Esophagus muscularis mucosa (tissue), 4 donors: ENCODE data around the gene SLC29A3. TPM values are rescaled to one million over a fixed set of nuclear protein-coding genes. Genes with fewer than 3 reads are reported as not detected.

Source experiments
- DNase-seq: peaks from one replicate; pipeline ENCODE4 v3.0.0-alpha.2; 2017; ENCODE audit errors: extremely low spot score
- H3K27ac ChIP-seq, 4 donors: fragments of 200-600 bp; sonication (generic); replicated peaks in 1 of 4; 1 replicate in 3 of 4; 2 replicates in 1 of 4; pipeline ENCODE4 v1.5.1; 2016 to 2019; ENCODE audit warnings: mild to moderate bottlenecking in 1 of 4
- H3K27me3 ChIP-seq, 4 donors: fragments of 200-600 bp; sonication (generic); one replicate each; pipeline versions ENCODE4 v1.5.1 to v1.6.0; 2016 to 2019
- H3K36me3 ChIP-seq, 4 donors: fragments of 200-600 bp; sonication (generic); one replicate each; pipeline ENCODE4 v1.5.1; 2016 to 2019
- H3K4me1 ChIP-seq, 4 donors: fragments of 200-600 bp; sonication (generic); one replicate each; pipeline ENCODE4 v1.5.1; 2016 to 2019
- H3K4me3 ChIP-seq, 4 donors: fragments of 200-600 bp; sonication (generic); 1 replicate in 2 of 4; 2 replicates in 2 of 4; pipeline ENCODE4 v1.5.1; 2016 to 2019; ENCODE audit warnings: mild to moderate bottlenecking in 4 of 4, moderate library complexity in 1 of 4
- H3K9me3 ChIP-seq, 4 donors: fragments of 200-600 bp; sonication (generic); 1 replicate in 3 of 4; 2 replicates in 1 of 4; pipeline ENCODE4 v1.5.1; 2016 to 2019
- CTCF ChIP-seq, 3 experiments: fragments of 200-600 bp in 2 of 3; fragments of 450-650 bp in 1 of 3; sonication (generic) in 2 of 3; IDR thresholded peaks; one replicate each; pipeline ENCODE4 v1.5.1; 2017 to 2019; ENCODE audit warnings: antibody characterized with exemption in 3 of 3, mild to moderate bottlenecking in 2 of 3, moderate library complexity in 1 of 3
- EP300 ChIP-seq: sonication (generic); formaldehyde crosslinking; IDR thresholded peaks from one replicate; pipeline ENCODE4 v1.6.1; 2017; ENCODE audit warnings: antibody characterized with exemption
- POLR2A ChIP-seq: fragments of 450-650 bp; IDR thresholded peaks from one replicate; pipeline ENCODE4 v1.6.1; 2017; ENCODE audit warnings: antibody characterized with exemption, moderate library complexity, mild to moderate bottlenecking, low read depth
- POLR2AphosphoS5 ChIP-seq, 2 donors: sonication (generic); formaldehyde crosslinking; IDR thresholded peaks; one replicate each; pipeline ENCODE4 v1.6.1; 2017; ENCODE audit warnings: antibody characterized with exemption in 2 of 2
- WGBS: methylation state at CpG from one replicate; pipeline ENCODE4 v1.1.5; 2018; 5-methylcytosine and 5-hydroxymethylcytosine counted together
- intact Hi-C: fragments of 100-400 bp; cut with DNase I; formaldehyde crosslinking; loops from one replicate; pipeline ENCODE4 v1.15.1; 2023
- total RNA-seq, 4 donors: library from RNA; depleted of rRNA; stranded (reverse); fragments of >200 nt; gene quantifications; one replicate each; pipeline versions ENCODE4 v1.1.0 to v1.2.1, GENCODE V29; 2016

SLC29A3 gene
- total RNA-seq, 4 donors from 2014 or later = 4.0 to 6.9 (median 5.0) TPM

GRCh38 chr10:71316056-71316785 is 2.8 kb upstream of the SLC29A3 start:
- H3K27ac ChIP-seq = no peak overlapping the region

GRCh38 chr10:71316786-71317160 is 2.3 kb upstream of the SLC29A3 start:
- no peak overlapping the region for H3K27ac ChIP-seq
- 88% methylated on average over 6 of the region's 6 CpGs for WGBS
- H3K4me1 ChIP-seq = peaks cover 25 to 48% (median 42%) of the 10 kb centered on the region in 4 donors
- H3K9me3 ChIP-seq = no peaks in the 10 kb centered on the region
- no peak overlapping the region for H3K4me3 ChIP-seq
- DNase-seq = no peak
- no peaks in the 10 kb centered on the region for H3K27me3 ChIP-seq
- intact Hi-C loops = loop anchor here (5.0 to 10.0 kb wide), 4 partner anchors 81 to 578 kb away; partner anchors contain the start of gene CDH23
- TF ChIP-seq CTCF (IDR thresholded peaks at IDR 0.05) (no peak), POLR2AphosphoS5 (IDR thresholded peaks at IDR 0.05) (no peak), EP300 (no peak), POLR2A (no peak)
- no peaks in the 10 kb centered on the region for H3K36me3 ChIP-seq

More at GRCh38 chr10:71316056-71316785, 2.8 kb upstream of the SLC29A3 start:
- Histone ChIP-seq H3K27me3 (no peaks in the 10 kb centered on the region), H3K4me3 (no peak overlapping the region), H3K9me3 (no peaks in the 10 kb centered on the region), H3K36me3 (no peaks in the 10 kb centered on the region), H3K4me1 (peaks cover 25 to 48% (median 42%) of the 10 kb centered on the region in 4 donors)
- WGBS = 85% methylated on average over 3 of the region's 3 CpGs
- intact Hi-C loops = loop anchor here (5.0 to 10.0 kb wide), 4 partner anchors 81 to 579 kb away; partner anchors contain the start of gene CDH23
- TF ChIP-seq POLR2A = no peak
- no peak for TF ChIP-seq EP300
- TF ChIP-seq POLR2AphosphoS5 (IDR thresholded peaks at IDR 0.05) = no peak
- TF ChIP-seq CTCF (IDR thresholded peaks at IDR 0.05) = no peak
- DNase-seq = no peak

- H3K27ac ChIP-seq = no peak overlapping the region
- no peaks in the 10 kb centered on the region for H3K9me3 ChIP-seq
- no peak overlapping the region for H3K4me3 ChIP-seq
- 71% methylated on average over 6 of the region's 6 CpGs for WGBS
- no peaks in the 10 kb centered on the region for H3K27me3 ChIP-seq
- peaks cover 25 to 44% (median 38%) of the 10 kb centered on the region in 4 donors for H3K4me1 ChIP-seq
- TF ChIP-seq POLR2AphosphoS5 (IDR thresholded peaks at IDR 0.05) (no peak), CTCF (IDR thresholded peaks at IDR 0.05) (no peak), EP300 (no peak), POLR2A (no peak)
- DNase-seq = no peak
- intact Hi-C loops = loop anchor here (2.0 to 10.0 kb wide), 5 partner anchors 80 to 577 kb away; partner anchors contain the start of gene CDH23
- H3K36me3 ChIP-seq = peaks cover 0 to 3% (median 0%) of the 10 kb centered on the region in 4 donors
Observed at GRCh38 chr10:71317739-71318138, 1.3 kb upstream of the SLC29A3 start.

- Histone ChIP-seq H3K27ac (peak overlapping the region; percentile 81 to 87 (median 85)), H3K9me3 (no peaks in the 10 kb centered on the region), H3K4me3 (peak overlapping the region; percentile 71 to 93 (median 84)), H3K27me3 (no peaks in the 10 kb centered on the region), H3K4me1 (peaks cover 12 to 23% (median 17%) of the 10 kb centered on the region in 4 donors), H3K36me3 (peaks cover 0 to 24% (median 8%) of the 10 kb centered on the region in 4 donors)
- TF ChIP-seq POLR2A = no peak
- TF ChIP-seq POLR2AphosphoS5 (IDR thresholded peaks at IDR 0.05) = no peak
- TF ChIP-seq CTCF (IDR thresholded peaks at IDR 0.05) = no peak
- TF ChIP-seq EP300 = no peak
- DNase-seq = no peak
- intact Hi-C loops = loop anchor here (2.0 to 10.0 kb wide), 6 partner anchors 57 to 575 kb away; partner anchors contain the start of gene CDH23
- 60% methylated on average over 6 of the region's 8 CpGs for WGBS
Observed at GRCh38 chr10:71319800-71320392, 837 bp downstream of the SLC29A3 start.
